GM10266 (cell line): ENCODE results near the gene ZDHHC7.
"Not testable (repeated sequence)": the region's sequence is repeated elsewhere in the genome, so short reads cannot be mapped to it uniquely, and the experiment has no call there.

ENCODE experiments used
- DNase-seq: peaks from one replicate; pipeline ENCODE4 v3.0.0; 2012; ENCODE audit errors: extremely low spot score
- TF ChIP-seq, protein P1 (sequence below): IDR thresholded peaks from 2 replicates; pipeline ENCODE4 v1.5.1; 2012; ENCODE audit warnings: mild to moderate bottlenecking, low read depth; ENCODE audit not compliant: control insufficient read depth, insufficient read depth; ENCODE audit errors: missing control alignments

Gene ZDHHC7

DNA sequence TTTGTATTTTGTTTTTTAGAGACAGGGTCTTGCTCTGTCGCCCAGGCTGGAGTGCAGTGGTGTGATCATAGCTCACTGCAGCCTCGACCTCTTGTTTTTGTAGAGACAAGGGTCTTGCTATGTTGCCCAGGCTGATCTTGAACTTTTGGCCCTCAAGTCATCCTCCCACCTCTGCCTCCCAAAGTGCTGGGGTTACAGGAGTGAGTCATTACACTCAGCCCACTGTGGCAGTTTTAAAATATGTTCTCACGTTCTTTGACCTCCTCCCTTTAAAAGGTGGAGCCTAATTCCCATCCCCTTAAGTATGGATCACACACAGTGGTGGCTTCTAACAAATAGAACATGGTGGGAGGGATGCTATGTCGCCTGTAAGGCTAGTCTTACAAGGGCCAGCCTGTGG, 67.7 kb downstream of the ZDHHC7 start:
- TF ChIP-seq, protein P1, sequence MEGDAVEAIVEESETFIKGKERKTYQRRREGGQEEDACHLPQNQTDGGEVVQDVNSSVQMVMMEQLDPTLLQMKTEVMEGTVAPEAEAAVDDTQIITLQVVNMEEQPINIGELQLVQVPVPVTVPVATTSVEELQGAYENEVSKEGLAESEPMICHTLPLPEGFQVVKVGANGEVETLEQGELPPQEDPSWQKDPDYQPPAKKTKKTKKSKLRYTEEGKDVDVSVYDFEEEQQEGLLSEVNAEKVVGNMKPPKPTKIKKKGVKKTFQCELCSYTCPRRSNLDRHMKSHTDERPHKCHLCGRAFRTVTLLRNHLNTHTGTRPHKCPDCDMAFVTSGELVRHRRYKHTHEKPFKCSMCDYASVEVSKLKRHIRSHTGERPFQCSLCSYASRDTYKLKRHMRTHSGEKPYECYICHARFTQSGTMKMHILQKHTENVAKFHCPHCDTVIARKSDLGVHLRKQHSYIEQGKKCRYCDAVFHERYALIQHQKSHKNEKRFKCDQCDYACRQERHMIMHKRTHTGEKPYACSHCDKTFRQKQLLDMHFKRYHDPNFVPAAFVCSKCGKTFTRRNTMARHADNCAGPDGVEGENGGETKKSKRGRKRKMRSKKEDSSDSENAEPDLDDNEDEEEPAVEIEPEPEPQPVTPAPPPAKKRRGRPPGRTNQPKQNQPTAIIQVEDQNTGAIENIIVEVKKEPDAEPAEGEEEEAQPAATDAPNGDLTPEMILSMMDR = no peak
- DNase-seq = no peak

DNA sequence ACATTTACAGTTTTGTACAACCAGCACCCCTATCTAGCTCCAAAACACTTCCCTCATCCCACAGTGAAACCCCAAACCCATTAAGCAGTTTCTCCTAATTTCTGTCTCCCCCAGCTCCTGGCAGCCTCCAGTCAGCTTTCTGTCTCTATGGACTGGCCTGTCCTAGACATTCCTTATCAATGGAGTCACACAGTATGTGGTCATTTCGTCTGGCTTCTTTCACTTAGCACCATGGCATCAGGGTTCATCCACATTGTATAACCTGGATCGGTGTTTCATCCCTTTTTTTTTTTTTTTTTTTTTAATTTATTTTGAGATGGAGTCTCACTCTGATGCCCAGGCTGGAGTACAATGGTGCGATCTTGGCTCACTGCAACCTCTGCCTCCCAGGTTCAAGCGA, 68.5 kb downstream of the ZDHHC7 start:
- DNase-seq = no peak
- TF ChIP-seq, protein P1 = no peak

DNA sequence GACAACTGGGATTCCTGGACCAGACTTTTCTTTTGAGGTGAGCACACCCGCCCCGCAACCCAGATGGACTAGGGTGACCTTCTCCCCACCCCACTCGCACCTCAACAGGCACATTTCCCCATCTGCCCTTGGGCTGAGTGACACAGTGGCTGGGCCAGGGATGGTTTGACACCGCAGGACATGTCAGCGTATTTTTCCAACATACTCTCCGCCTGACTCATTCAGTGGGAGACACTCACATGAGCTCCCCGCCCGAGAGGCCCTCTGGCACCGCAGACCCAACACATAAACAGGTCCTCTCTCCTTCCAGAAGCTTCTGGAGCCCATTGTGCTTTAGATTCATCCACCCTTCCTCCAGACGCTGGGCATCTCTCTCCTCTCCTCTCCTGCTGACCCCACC, 69.4 kb downstream of the ZDHHC7 start:
- DNase-seq = no peak
- TF ChIP-seq, protein P1 = no peak

DNA sequence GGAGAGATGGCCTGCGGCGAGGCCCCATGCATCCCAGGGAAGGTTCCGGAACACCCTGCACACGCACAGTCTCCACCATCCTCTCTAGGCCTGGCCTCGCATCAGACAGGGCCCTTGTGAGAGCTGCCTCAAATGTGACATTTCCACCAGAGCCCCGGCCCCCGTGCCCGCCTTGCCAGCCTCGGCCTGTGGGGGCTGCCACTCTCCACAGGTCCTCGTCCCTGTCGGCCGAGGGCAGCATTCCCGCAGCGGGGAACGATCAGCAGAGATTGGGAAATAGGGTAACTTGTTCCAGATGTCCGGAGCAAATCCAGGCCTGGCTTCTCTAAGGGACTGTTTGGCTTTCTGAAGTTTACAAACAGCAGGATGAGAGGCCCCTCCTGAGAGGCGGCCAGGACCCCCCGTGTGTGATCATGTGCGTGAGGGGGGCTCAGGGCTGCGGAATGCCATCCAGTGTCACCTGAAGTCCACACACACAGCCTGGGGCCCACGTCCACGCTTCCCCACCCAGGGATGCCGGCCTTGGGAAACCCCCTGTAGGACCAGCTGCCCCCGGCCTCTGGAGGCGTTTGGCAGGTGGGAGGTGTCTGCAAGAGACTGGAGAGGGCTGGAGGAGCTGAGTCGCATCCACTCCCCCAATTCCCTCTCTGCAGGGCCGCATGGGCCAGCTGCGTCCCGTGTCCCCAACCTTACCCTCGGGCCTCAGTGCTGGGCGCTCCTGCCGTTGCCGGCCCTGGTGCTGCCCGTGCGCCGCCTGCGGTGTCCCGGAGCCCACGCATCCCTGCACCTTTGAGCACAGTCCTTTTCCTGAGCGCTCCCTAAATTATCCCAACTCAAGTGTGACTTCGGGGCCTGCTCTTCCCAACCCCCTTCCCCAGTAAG, 70.4 kb downstream of the ZDHHC7 start:
- TF ChIP-seq, protein P1 = no peak
- no peak for DNase-seq

DNA sequence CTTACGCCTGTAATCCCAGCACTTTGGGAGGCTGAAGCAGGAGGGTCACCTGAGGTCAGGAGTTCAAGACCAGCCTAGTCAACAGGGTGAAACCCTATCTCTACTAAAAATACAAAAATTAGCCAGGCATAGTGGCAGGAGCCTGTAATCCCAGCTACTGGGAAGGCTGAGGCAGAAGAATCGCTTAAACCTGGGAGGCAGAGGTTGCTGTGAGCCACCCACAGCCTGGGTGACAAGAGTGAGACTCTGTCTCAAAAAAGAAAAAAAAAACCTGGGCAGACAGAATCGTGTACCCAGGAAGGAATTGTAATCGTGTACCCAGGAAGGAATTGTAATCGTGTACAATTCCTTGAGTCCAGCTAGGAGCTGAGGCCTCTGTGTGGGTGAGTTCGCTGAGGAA, 72.7 kb downstream of the ZDHHC7 start:
- not testable (repeated sequence) for DNase-seq

DNA sequence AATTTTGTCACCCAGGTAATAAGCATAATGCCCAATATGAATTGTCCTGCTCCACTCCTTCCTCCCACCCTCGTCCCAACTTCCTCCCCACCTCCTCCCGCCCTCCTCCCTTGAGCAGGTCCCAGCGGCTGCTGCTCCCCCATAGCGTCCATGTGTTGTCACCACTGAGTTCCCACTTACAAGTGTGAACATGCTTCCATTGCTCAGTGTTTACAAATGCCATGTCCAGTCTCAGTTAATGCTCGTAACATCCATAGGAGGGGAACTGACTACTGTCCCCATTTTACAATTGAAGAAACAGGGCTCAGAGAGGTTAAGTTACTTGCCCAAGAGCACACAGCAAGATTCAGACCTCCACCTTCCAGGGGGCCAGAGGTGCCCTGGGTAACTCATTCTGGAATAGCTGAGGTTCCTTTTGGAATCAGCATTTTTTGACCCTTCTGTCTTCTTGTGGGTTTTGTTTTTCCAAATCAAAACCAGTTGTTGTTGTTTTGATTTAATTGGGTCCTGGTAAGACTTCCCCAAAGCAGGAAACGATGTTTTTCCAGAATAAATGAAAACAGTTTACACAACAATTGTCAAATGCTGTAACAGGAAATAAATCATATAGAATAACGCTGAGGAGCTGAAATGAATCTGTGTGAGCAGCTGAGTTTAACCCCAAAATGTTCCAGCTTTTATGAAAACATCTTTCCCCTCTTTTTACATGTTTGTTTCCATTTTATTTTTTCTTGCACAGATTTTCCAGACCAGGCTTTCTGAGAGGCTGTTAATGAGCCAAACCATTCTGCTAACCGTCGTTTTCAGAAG, 73.9 kb downstream of the ZDHHC7 start:
- TF ChIP-seq, protein P1 = no peak
- DNase-seq = no peak

DNA sequence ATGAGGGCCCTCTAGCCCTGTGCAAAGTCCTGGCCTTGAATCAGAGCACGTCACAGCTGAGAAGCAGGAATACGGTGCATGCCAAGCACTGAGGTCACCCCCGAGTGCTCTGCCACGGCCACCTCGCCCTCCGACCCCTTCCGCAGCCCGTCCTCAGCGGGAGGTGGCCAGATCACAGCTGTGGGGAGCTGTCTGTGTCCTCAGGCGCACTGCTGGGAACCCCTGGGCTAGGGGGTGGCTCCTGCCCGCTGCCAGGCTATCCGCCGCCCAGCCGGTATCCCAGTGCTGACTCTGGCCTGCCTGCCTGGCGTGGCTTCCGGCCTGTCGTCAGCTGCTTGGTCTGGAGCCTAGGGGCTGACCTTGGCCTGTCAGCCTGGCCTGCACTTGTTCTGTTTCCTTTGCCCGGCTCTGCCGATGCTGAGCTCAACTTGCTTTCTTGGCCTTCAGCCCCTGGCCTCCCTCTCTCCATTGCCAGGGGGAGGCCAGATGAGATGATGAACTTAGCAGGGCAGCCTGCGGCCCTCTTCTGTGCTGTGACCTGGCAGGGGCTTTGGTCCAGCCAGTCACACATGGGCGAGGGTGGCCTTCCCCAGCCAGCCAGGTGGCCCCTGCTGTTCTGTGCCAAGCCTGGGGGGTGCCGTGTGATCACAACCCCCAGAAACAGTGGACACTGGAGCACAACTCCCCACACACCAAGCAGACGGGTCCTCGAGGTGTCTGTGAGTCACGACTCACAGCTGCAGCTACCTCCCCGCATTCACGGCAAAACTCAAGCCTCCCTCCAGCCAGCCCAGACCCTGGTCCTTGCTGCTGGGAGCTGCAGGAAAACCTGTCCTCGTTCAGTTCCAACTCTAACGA, 77.3 kb downstream of the ZDHHC7 start:
- no peak for DNase-seq
- TF ChIP-seq, protein P1 = no peak
